Loucy (cell line): ENCODE measurements around the gene C12orf57.

Experiments
- H2AFZ ChIP-seq: fragments of 200-600 bp; sonication (generic); 2 replicates; pipeline ENCODE4 v1.6.0; 2016; ENCODE audit warnings: antibody characterized with exemption, mild to moderate bottlenecking, low read length, moderate library complexity
- H3F3A ChIP-seq: fragments of 200-600 bp; 2 replicates; pipeline ENCODE4 v1.6.0; 2016; ENCODE audit warnings: antibody characterized with exemption, low read depth, mild to moderate bottlenecking
- H3K27me3 ChIP-seq: fragments of 200-600 bp; sonication (generic); 2 replicates; pipeline ENCODE4 v1.6.1; 2014; ENCODE audit warnings: low read length, mild to moderate bottlenecking; ENCODE audit not compliant: insufficient read depth, poor library complexity, severe bottlenecking
- H3K36me3 ChIP-seq: fragments of 200-600 bp; sonication (generic); 2 replicates; pipeline ENCODE4 v1.6.1; 2016; ENCODE audit warnings: low read length; ENCODE audit not compliant: insufficient read depth
- H3K4me1 ChIP-seq: fragments of 200-600 bp; sonication (generic); 2 replicates; pipeline ENCODE4 v1.5.1; 2014; ENCODE audit warnings: low read length, mild to moderate bottlenecking; ENCODE audit not compliant: insufficient read depth, poor library complexity, severe bottlenecking
- H3K4me2 ChIP-seq: fragments of 200-600 bp; sonication (generic); 2 replicates; pipeline ENCODE4 v1.6.0; 2014; ENCODE audit warnings: antibody characterized with exemption, low read length, low read depth, mild to moderate bottlenecking; ENCODE audit not compliant: poor library complexity, severe bottlenecking
- H3K4me3 ChIP-seq: fragments of 200-600 bp; sonication (generic); 2 replicates; pipeline ENCODE4 v1.5.1; 2014; ENCODE audit warnings: low read length, mild to moderate bottlenecking, mixed read lengths; ENCODE audit not compliant: poor library complexity, severe bottlenecking
- H3K79me2 ChIP-seq: fragments of 200-600 bp; sonication (generic); 2 replicates; pipeline ENCODE4 v1.6.1; 2014; ENCODE audit warnings: low read length; ENCODE audit not compliant: insufficient read depth
- H3K9ac ChIP-seq: fragments of 200-600 bp; sonication (generic); 2 replicates; pipeline ENCODE4 v1.6.0; 2014; ENCODE audit warnings: mild to moderate bottlenecking, low read depth, low read length, moderate library complexity; ENCODE audit not compliant: poor library complexity, severe bottlenecking
- H3K9me2 ChIP-seq: fragments of 200-600 bp; sonication (generic); replicated peaks from 2 replicates; pipeline ENCODE4 v1.6.1; 2016; ENCODE audit warnings: low read depth, low read length, mixed read lengths
- H3K9me3 ChIP-seq: fragments of 200-600 bp; sonication (generic); 2 replicates; pipeline ENCODE4 v1.6.1; 2014; ENCODE audit warnings: mild to moderate bottlenecking, antibody characterized with exemption, low read length, low read depth; ENCODE audit not compliant: insufficient read depth
- H4K20me1 ChIP-seq: fragments of 200-600 bp; sonication (generic); 2 replicates; pipeline ENCODE4 v1.6.0; 2014; ENCODE audit warnings: antibody characterized with exemption, low read length, mild to moderate bottlenecking; ENCODE audit not compliant: insufficient read depth, poor library complexity, severe bottlenecking
- CTCF ChIP-seq: fragments of 200-600 bp; sonication (generic); conservative IDR thresholded peaks from 2 replicates; pipeline ENCODE4 v1.5.1; 2014; ENCODE audit warnings: mild to moderate bottlenecking, antibody characterized with exemption, low read length
- EZH2phosphoT487 ChIP-seq: fragments of 200-600 bp; IDR thresholded peaks from 2 replicates; pipeline ENCODE4 v1.6.1; 2018; ENCODE audit warnings: antibody characterized with exemption, mild to moderate bottlenecking, moderate library complexity, borderline replicate concordance

C12orf57 gene

GRCh38 chr12:6950401-6950801, 6.6 kb downstream of the C12orf57 start:
- H3K9ac ChIP-seq = peak overlapping the region; percentile 97

GRCh38 chr12:6950811-6951540, 7.2 kb downstream of the C12orf57 start, which contains the start of gene PTPN6:
Gene PTPN6 (plus strand): TSS chr12:6951356. CDS start chr12:6951513, 157 bp downstream.
- H3K9ac ChIP-seq = peak within 1 kb of the TSS; percentile 97
- peaks cover 56% of the 10 kb centered on the region for H3K4me1 ChIP-seq
- H3K36me3 ChIP-seq = no peaks in the 10 kb centered on the region
- no peaks in the 10 kb centered on the region for H3K27me3 ChIP-seq
- TF ChIP-seq CTCF = no peak
- TF ChIP-seq EZH2phosphoT487 = no peak
- H3F3A ChIP-seq = no peaks in the 10 kb centered on the region
- H3K4me3 ChIP-seq = peak within 1 kb of the TSS; percentile 91
- H3K4me2 ChIP-seq = peak within 1 kb of the TSS; percentile 97
- peak within 1 kb of the TSS; percentile 17; the same call in 1 of the 2 replicates for H2AFZ ChIP-seq
- peaks cover 72% of the 10 kb centered on the region for H3K79me2 ChIP-seq
- no peaks in the 10 kb centered on the region for H4K20me1 ChIP-seq
- H3K9me2 ChIP-seq = no peaks in the 10 kb centered on the region
- H3K9me3 ChIP-seq = no peaks in the 10 kb centered on the region

More at GRCh38 chr12:6950401-6950801, 6.6 kb downstream of the C12orf57 start:
- Histone ChIP-seq H3K36me3 (no peaks in the 10 kb centered on the region), H3K4me3 (peak overlapping the region; percentile 91), H3K9me2 (no peaks in the 10 kb centered on the region), H3K4me1 (peaks cover 56% of the 10 kb centered on the region), H3K27me3 (no peaks in the 10 kb centered on the region), H4K20me1 (peaks cover under 1% of the 10 kb centered on the region), H3K9me3 (no peaks in the 10 kb centered on the region), H3K79me2 (peaks cover 72% of the 10 kb centered on the region), H2AFZ (no peak overlapping the region), H3K4me2 (peak overlapping the region; percentile 97), H3F3A (no peaks in the 10 kb centered on the region)
- TF ChIP-seq CTCF = peak; percentile 74
- no peak for TF ChIP-seq EZH2phosphoT487

DNA sequence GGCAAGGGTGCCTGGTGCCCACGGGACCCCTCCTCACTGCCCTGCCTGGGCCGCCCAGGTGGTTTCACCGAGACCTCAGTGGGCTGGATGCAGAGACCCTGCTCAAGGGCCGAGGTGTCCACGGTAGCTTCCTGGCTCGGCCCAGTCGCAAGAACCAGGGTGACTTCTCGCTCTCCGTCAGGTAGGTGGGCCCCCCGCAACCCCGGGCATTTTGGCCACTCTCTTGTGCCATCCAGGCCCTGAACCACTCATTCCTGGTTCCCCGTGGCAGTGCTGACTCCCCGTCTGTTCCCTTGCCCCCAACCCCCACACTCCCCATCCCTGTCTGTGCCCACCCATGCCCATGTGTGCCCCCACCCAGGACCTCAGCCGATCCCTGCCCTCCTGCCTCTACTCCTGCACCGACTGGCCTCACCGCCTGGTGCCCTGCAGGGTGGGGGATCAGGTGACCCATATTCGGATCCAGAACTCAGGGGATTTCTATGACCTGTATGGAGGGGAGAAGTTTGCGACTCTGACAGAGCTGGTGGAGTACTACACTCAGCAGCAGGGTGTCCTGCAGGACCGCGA, 7.8 kb downstream of the C12orf57 start:
- Histone ChIP-seq H3F3A (no peaks in the 10 kb centered on the region), H3K9ac (peak overlapping the region; percentile 97), H3K4me3 (peak overlapping the region; percentile 91), H3K4me1 (peaks cover 57% of the 10 kb centered on the region), H4K20me1 (no peaks in the 10 kb centered on the region), H3K27me3 (no peaks in the 10 kb centered on the region), H3K9me3 (no peaks in the 10 kb centered on the region), H3K4me2 (peak overlapping the region; percentile 97), H2AFZ (peak overlapping the region; percentile 17; the same call in 1 of the 2 replicates), H3K36me3 (no peaks in the 10 kb centered on the region), H3K9me2 (no peaks in the 10 kb centered on the region), H3K79me2 (peaks cover 72% of the 10 kb centered on the region)
- TF ChIP-seq CTCF (no peak), EZH2phosphoT487 (no peak)
